GM21447 (cell line): Measurements from ENCODE around the gene FRMD3.
"Not testable (repeated sequence)": the region's sequence is repeated elsewhere in the genome, so short reads cannot be mapped to it uniquely, and the experiment has no call there.

Experiments
- ATAC-seq: cut with Tn5 transposase; IDR thresholded peaks from one replicate; pipeline ENCODE4 v1.9.1; 2021; ENCODE audit not compliant: unreplicated experiment

FRMD3 gene

GRCh38 chr9:83401328-83401900 lies 136.8 kb downstream of the FRMD3 start:
- ATAC-seq, result no peak

- no peak for ATAC-seq
These were observed 141.4 kb downstream of the FRMD3 start for GRCh38 chr9:83396813-83397212.

- ATAC-seq, result no peak
These were observed 141.9 kb downstream of the FRMD3 start for GRCh38 chr9:83396342-83396741.

- ATAC-seq, result no peak
These were observed 146.0 kb downstream of the FRMD3 start for GRCh38 chr9:83392228-83392627.

- ATAC-seq, result no peak
These were observed 149.9 kb downstream of the FRMD3 start for GRCh38 chr9:83388346-83388745.

GRCh38 chr9:83387401-83388185 lies 150.6 kb downstream of the FRMD3 start:
- no peak for ATAC-seq

- no peak for ATAC-seq
These were observed 152.9 kb downstream of the FRMD3 start for GRCh38 chr9:83385317-83385716.

- no peak for ATAC-seq
These were observed 154.0 kb downstream of the FRMD3 start for GRCh38 chr9:83384214-83384613.

GRCh38 chr9:83383034-83383433 lies 155.2 kb downstream of the FRMD3 start:
- no peak for ATAC-seq

- ATAC-seq, result no peak
These were observed 155.8 kb downstream of the FRMD3 start for GRCh38 chr9:83382421-83382820.

GRCh38 chr9:83379045-83379444 lies 159.2 kb downstream of the FRMD3 start:
- ATAC-seq, result no peak

GRCh38 chr9:83372957-83373356 lies 165.2 kb downstream of the FRMD3 start:
- no peak for ATAC-seq

GRCh38 chr9:83367326-83367725 lies 170.9 kb downstream of the FRMD3 start:
- ATAC-seq, result no peak

- no peak for ATAC-seq
These were observed 175.7 kb downstream of the FRMD3 start for GRCh38 chr9:83362341-83362995.

- ATAC-seq, result no peak
These were observed 179.2 kb downstream of the FRMD3 start for GRCh38 chr9:83359039-83359438.

- not testable (repeated sequence) for ATAC-seq
These were observed 179.7 kb downstream of the FRMD3 start for GRCh38 chr9:83358493-83358892.

GRCh38 chr9:83355729-83356151 lies 182.5 kb downstream of the FRMD3 start:
- ATAC-seq, result no peak

GRCh38 chr9:83355024-83355444 lies 183.2 kb downstream of the FRMD3 start:
- ATAC-seq, result no peak

- no peak for ATAC-seq
These were observed 189.2 kb downstream of the FRMD3 start for GRCh38 chr9:83349031-83349430.

GRCh38 chr9:83346655-83347420 lies 191.4 kb downstream of the FRMD3 start:
- no peak for ATAC-seq

GRCh38 chr9:83343366-83343999 lies 194.7 kb downstream of the FRMD3 start:
- no peak for ATAC-seq
